ENCODE measurements around the gene SASH1.

- TF ChIP-seq POLR2A (IDR thresholded peaks at IDR 0.05) (no peak), CTCF (IDR thresholded peaks at IDR 0.05) (no peak)
These were observed 160.1 kb downstream of the SASH1 start for GRCh38 chr6:148502773-148503135.

All from ovary (tissue), 3 donors.